ENCODE measurements around the gene TRIM41.

DNA sequence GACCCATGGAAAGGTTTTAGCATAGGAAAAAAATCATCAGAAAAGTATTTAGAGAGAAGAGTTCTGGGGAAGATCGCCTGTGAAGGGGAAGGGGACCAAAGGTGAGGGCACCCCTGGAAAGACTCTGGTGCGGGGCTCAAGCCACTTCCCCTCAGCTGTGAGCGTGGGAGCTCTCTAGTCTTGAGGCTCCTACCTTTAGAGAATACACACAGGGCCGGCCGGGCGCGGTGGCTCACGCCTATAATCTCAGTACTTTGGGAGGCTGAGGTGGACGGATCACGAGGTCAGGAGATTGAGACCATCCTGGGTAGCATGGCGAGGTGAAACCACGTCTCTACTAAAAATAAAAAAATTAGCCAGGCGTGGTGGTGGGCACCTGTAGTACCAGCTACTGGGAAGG lies 6.9 kb downstream of the TRIM41 start:
- TF ChIP-seq, protein P1, sequence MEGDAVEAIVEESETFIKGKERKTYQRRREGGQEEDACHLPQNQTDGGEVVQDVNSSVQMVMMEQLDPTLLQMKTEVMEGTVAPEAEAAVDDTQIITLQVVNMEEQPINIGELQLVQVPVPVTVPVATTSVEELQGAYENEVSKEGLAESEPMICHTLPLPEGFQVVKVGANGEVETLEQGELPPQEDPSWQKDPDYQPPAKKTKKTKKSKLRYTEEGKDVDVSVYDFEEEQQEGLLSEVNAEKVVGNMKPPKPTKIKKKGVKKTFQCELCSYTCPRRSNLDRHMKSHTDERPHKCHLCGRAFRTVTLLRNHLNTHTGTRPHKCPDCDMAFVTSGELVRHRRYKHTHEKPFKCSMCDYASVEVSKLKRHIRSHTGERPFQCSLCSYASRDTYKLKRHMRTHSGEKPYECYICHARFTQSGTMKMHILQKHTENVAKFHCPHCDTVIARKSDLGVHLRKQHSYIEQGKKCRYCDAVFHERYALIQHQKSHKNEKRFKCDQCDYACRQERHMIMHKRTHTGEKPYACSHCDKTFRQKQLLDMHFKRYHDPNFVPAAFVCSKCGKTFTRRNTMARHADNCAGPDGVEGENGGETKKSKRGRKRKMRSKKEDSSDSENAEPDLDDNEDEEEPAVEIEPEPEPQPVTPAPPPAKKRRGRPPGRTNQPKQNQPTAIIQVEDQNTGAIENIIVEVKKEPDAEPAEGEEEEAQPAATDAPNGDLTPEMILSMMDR (IDR thresholded peaks at IDR 0.05; ENCODE audit: low read length) = no peak
- TF ChIP-seq EZH2 (IDR thresholded peaks at IDR 0.05; ENCODE audit: borderline replicate concordance, low read length) = no peak

Measured in OCI-LY1 (cell line).